ENCODE measurements around the gene KIF7. TPM values are rescaled to one million over a fixed set of nuclear protein-coding genes. Genes with fewer than 3 reads are reported as not detected.

KIF7 gene
- total and polyA plus RNA-seq, 2 experiments from 2014 or later: 4.6 to 20.1 TPM

GRCh38 chr15:89615135-89615534 lies 40.1 kb downstream of the KIF7 start (continued):
- TF ChIP-seq ZNF462 (CRISPR knock-in tag; IDR thresholded peaks at IDR 0.05): no peak
- TF ChIP-seq CTCF (conservative IDR thresholded peaks at IDR 0.05; ENCODE audit: low read depth in 2 of 2): no peak
- no peak for TF ChIP-seq ZNF114 (CRISPR knock-in tag; IDR thresholded peaks at IDR 0.05)
- no peak for TF ChIP-seq CREB1 (CRISPR knock-in tag; IDR thresholded peaks at IDR 0.05; ENCODE audit: low read depth)
- TF ChIP-seq JUNB (IDR thresholded peaks at IDR 0.05; ENCODE audit: unreplicated experiment): no peak

- Mint-ChIP-seq H3K36me3 (ENCODE audit: low read depth) (peaks cover 91% of the 10 kb centered on the region), H3K27ac (no peak overlapping the region), H3K4me1 (no peaks in the 10 kb centered on the region), H3K9me3 (no peaks in the 10 kb centered on the region), H3K4me3 (no peak overlapping the region), H3K27me3 (ENCODE audit: insufficient read depth, low read depth, poor library complexity) (no peaks in the 10 kb centered on the region)
- H3K4me1 ChIP-seq (ENCODE audit: insufficient read depth): no peaks in the 10 kb centered on the region
- peaks cover 27% of the 10 kb centered on the region; the same call in 1 of the 2 replicates for H4K20me1 ChIP-seq (replicated peaks; ENCODE audit: insufficient read depth)
- peaks cover 25% of the 10 kb centered on the region for H3K79me2 ChIP-seq (replicated peaks; ENCODE audit: insufficient read depth)
- H3K4me3 ChIP-seq: no peak overlapping the region
- no peaks in the 10 kb centered on the region for H3F3A ChIP-seq (replicated peaks; ENCODE audit: low read depth)
- no peaks in the 10 kb centered on the region for H3K9me2 ChIP-seq (ENCODE audit: insufficient read depth)
- no peak overlapping the region for H3K4me2 ChIP-seq
- no peaks in the 10 kb centered on the region for H3K27me3 ChIP-seq (ENCODE audit: insufficient read depth)
- no peak overlapping the region for H2AFZ ChIP-seq
- no peak overlapping the region for H3K27ac ChIP-seq (ENCODE audit: low read depth)
- DNase-seq (ENCODE audit: low spot score) (no peak), ATAC-seq (no peak)
- peaks cover 89% of the 10 kb centered on the region for H3K36me3 ChIP-seq (ENCODE audit: insufficient read depth)
- no peak for TF ChIP-seq STAT1 (IDR thresholded peaks at IDR 0.05; ENCODE audit: unreplicated experiment)
- no peak for TF ChIP-seq REST (IDR thresholded peaks at IDR 0.05; ENCODE audit: unreplicated experiment)
- TF ChIP-seq JUNB (IDR thresholded peaks at IDR 0.05; ENCODE audit: unreplicated experiment): no peak
- no peak for TF ChIP-seq ZNF331 (CRISPR knock-in tag; IDR thresholded peaks at IDR 0.05; ENCODE audit: low read depth)
- no peak for TF ChIP-seq CTCF (conservative IDR thresholded peaks at IDR 0.05; ENCODE audit: low read depth in 2 of 2)
These were observed 41.1 kb downstream of the KIF7 start for GRCh38 chr15:89614164-89614563.

All from GM23338 (cell line).